HCT116 (cell line): ENCODE data around the gene RNF212. TPM values are rescaled to one million over a fixed set of nuclear protein-coding genes. Genes with fewer than 3 reads are reported as not detected.

Experiments
- ATAC-seq: fragments of 200-7000 bp; cut with Tn5 transposase; 2 replicates; pipeline ENCODE4 v1.9.1; 2020; ENCODE audit warnings: mild to moderate bottlenecking, moderate library complexity
- BruUV-seq: library from RNA; stranded (reverse); fragments of 400-500 nt; replicated peaks from 2 replicates; lab custom pipeline; 2021; lab: Mats Ljungman, UMichigan
- CTCF ChIA-PET: fragments of 300-600 bp; sonication (Branson Sonifier 250); formaldehyde crosslinking; loops from one replicate; lab custom pipeline; 2021; ENCODE audit warnings: antibody characterized with exemption; lab: Charles Lee
- POLR2A ChIA-PET: fragments of 300-600, 350-600 bp; sonication (Branson Sonifier 250); formaldehyde crosslinking; loops from one replicate; lab custom pipeline; 2021; ENCODE audit warnings: antibody characterized with exemption; lab: Charles Lee
- RAD21 ChIA-PET, 2 experiments: fragments of 300-600 bp; sonication (Branson Sonifier 250); formaldehyde crosslinking; loops; one replicate each; lab custom pipeline; 2023; ENCODE audit warnings: low total read pairs in 2 of 2; ENCODE audit not compliant: uncharacterized antibody in 2 of 2, unreplicated experiment in 2 of 2, low non-redundant PET in 1 of 2; lab: Charles Lee
- DNase-seq: peaks from one replicate; pipeline ENCODE4 v3.0.0-alpha.2; 2010; ENCODE audit warnings: low read depth, low spot score
- H2AFZ ChIP-seq: fragments of 200-600 bp; shearing (Covaris generic), sonication (generic); 2 replicates; pipeline ENCODE4 v1.6.1; 2017; ENCODE audit warnings: low read depth, mixed run types, mixed read lengths, antibody characterized with exemption, low read length; ENCODE audit not compliant: poor library complexity, severe bottlenecking
- H3K27ac ChIP-seq: 2 replicates; pipeline ENCODE4 v1.5.1; 2012; ENCODE audit warnings: low read depth, low read length
- H3K27me3 ChIP-seq: fragments of 200-600 bp; sonication (generic); 2 replicates; pipeline ENCODE4 v1.6.1; 2016; ENCODE audit warnings: mixed run types, low read length, mixed read lengths; ENCODE audit not compliant: insufficient read depth
- H3K36me3 ChIP-seq, 2 experiments: fragments of 200-500 bp in 1 of 2; fragments of 200-600 bp in 1 of 2; sonication (Bioruptor generic) in 1 of 2; sonication (generic) in 1 of 2; 2 replicates each; pipeline versions ENCODE4 v1.5.1 to v1.6.1; 2014 to 2016; ENCODE audit warnings: low read length in 2 of 2, inconsistent platforms in 1 of 2, mixed read lengths in 1 of 2, mixed run types in 1 of 2; ENCODE audit not compliant: insufficient read depth in 2 of 2, control insufficient read depth in 1 of 2
- H3K4me1 ChIP-seq, 2 experiments: fragments of 200-600 bp in 1 of 2; sonication (generic) in 1 of 2; 2 replicates each; pipeline versions ENCODE4 v1.5.1 to v1.6.1; 2012 to 2017; ENCODE audit warnings: low read length in 2 of 2, inconsistent platforms in 1 of 2, mild to moderate bottlenecking in 1 of 2, mixed read lengths in 1 of 2, mixed run types in 1 of 2, moderate library complexity in 1 of 2; ENCODE audit not compliant: insufficient read depth in 2 of 2, control insufficient read depth in 1 of 2
- H3K4me2 ChIP-seq: fragments of 200-600 bp; sonication (generic); 2 replicates; pipeline ENCODE4 v1.6.1; 2017; ENCODE audit warnings: mixed run types, low read length, mixed read lengths
- H3K4me3 ChIP-seq, 2 experiments: fragments of 200-600 bp in 1 of 2; sonication (generic) in 1 of 2; replicated peaks in 1 of 2; 2 replicates each; pipeline ENCODE4 v1.5.1; 2011 to 2016; ENCODE audit warnings: low read length in 2 of 2, control low read depth in 1 of 2, low read depth in 1 of 2, mild to moderate bottlenecking in 1 of 2, mixed read lengths in 1 of 2, mixed run types in 1 of 2
- H3K79me2 ChIP-seq: fragments of 200-600 bp; sonication (generic); 2 replicates; pipeline ENCODE4 v1.6.1; 2017; ENCODE audit warnings: mild to moderate bottlenecking, mixed run types, low read length, moderate library complexity, mixed read lengths; ENCODE audit not compliant: insufficient read depth
- H3K9ac ChIP-seq: fragments of 200-600 bp; sonication (generic); 2 replicates; pipeline ENCODE4 v1.6.1; 2016; ENCODE audit warnings: low read length, mixed read lengths
- H3K9me2 ChIP-seq: fragments of 200-600 bp; sonication (generic), shearing (Covaris generic); 2 replicates; pipeline ENCODE4 v1.6.1; 2017; ENCODE audit warnings: mixed run types, mild to moderate bottlenecking, moderate library complexity; ENCODE audit not compliant: insufficient read depth
- H3K9me3 ChIP-seq, 2 experiments: fragments of 200-500 bp in 1 of 2; fragments of 200-600 bp in 1 of 2; sonication (Bioruptor generic) in 1 of 2; sonication (generic) in 1 of 2; 2 replicates each; pipeline ENCODE4 v1.6.1; 2014 to 2017; ENCODE audit warnings: low read length in 2 of 2, mixed read lengths in 2 of 2, inconsistent platforms in 1 of 2, low read depth in 1 of 2, mild to moderate bottlenecking in 1 of 2, mixed run types in 1 of 2, moderate library complexity in 1 of 2; ENCODE audit not compliant: control insufficient read depth in 1 of 2, insufficient read depth in 1 of 2
- H4K20me1 ChIP-seq: fragments of 200-600 bp; sonication (generic), shearing (Covaris generic); 2 replicates; pipeline ENCODE4 v1.6.1; 2017; ENCODE audit warnings: mixed run types, mild to moderate bottlenecking, moderate library complexity; ENCODE audit not compliant: insufficient read depth
- ATF3 ChIP-seq: IDR thresholded peaks from 2 replicates; pipeline ENCODE4 v1.6.1; 2012
- CEBPB ChIP-seq: IDR thresholded peaks from 2 replicates; pipeline ENCODE4 v1.6.1; 2012; ENCODE audit warnings: low read depth
- CTCF ChIP-seq, 3 experiments: fragments of 200-600 bp in 1 of 3; sonication (generic) in 1 of 3; IDR thresholded peaks in 2 of 3; conservative IDR thresholded peaks in 1 of 3; 2 replicates each; pipeline ENCODE4 v1.5.1; 2012 to 2017; ENCODE audit warnings: low read depth in 2 of 3, low read length in 2 of 3, antibody characterized with exemption in 1 of 3, borderline replicate concordance in 1 of 3, control low read depth in 1 of 3, mild to moderate bottlenecking in 1 of 3, mixed read lengths in 1 of 3, mixed run types in 1 of 3, moderate library complexity in 1 of 3; ENCODE audit not compliant: insufficient read depth in 1 of 3
- EZH2 ChIP-seq: fragments of 200-600 bp; sonication (generic); IDR thresholded peaks from 2 replicates; pipeline ENCODE4 v1.6.1; 2017; ENCODE audit warnings: antibody characterized with exemption, mixed run types
- EZH2phosphoT487 ChIP-seq: fragments of 200-600 bp; IDR thresholded peaks from 2 replicates; pipeline ENCODE4 v1.6.1; 2018; ENCODE audit warnings: antibody characterized with exemption, borderline replicate concordance
- JUND ChIP-seq: IDR thresholded peaks from 2 replicates; pipeline ENCODE4 v1.6.1; 2012
- MAX ChIP-seq: IDR thresholded peaks from 2 replicates; pipeline ENCODE4 v1.6.1; 2012
- POLR2A ChIP-seq: IDR thresholded peaks from 2 replicates; pipeline ENCODE4 v1.7.0; 2011; ENCODE audit warnings: borderline replicate concordance; ENCODE audit not compliant: insufficient read depth, insufficient read length; ENCODE audit errors: extremely low read depth
- POLR2AphosphoS5 ChIP-seq: IDR thresholded peaks from 2 replicates; pipeline ENCODE4 v1.6.1; 2011; ENCODE audit warnings: mild to moderate bottlenecking, low read depth, low read length, moderate library complexity
- RAD21 ChIP-seq: IDR thresholded peaks from 2 replicates; pipeline ENCODE4 v1.6.1; 2012; ENCODE audit warnings: low read depth, mild to moderate bottlenecking
- REST ChIP-seq: IDR thresholded peaks from 2 replicates; pipeline ENCODE4 v1.6.1; 2012; ENCODE audit warnings: low read depth
- TCF7L2 ChIP-seq: IDR thresholded peaks from 2 replicates; pipeline ENCODE4 v1.7.0; 2011; ENCODE audit warnings: borderline replicate concordance, inconsistent platforms; ENCODE audit not compliant: insufficient read depth, insufficient read length; ENCODE audit errors: extremely low read depth
- YY1 ChIP-seq: IDR thresholded peaks from 2 replicates; pipeline ENCODE4 v1.6.1; 2011; ENCODE audit warnings: low read length, low read depth, moderate library complexity, mild to moderate bottlenecking; ENCODE audit not compliant: insufficient replicate concordance; ENCODE audit errors: extremely low read depth
- ZFX ChIP-seq: fragments of 450-650 bp; IDR thresholded peaks from 2 replicates; pipeline ENCODE4 v1.6.1; 2017
- ZNF274 ChIP-seq: fragments of 200-500 bp; sonication (Bioruptor generic); IDR thresholded peaks from 2 replicates; pipeline ENCODE4 v1.6.1; 2014; ENCODE audit warnings: mild to moderate bottlenecking, low read depth, low read length, inconsistent platforms
- intact Hi-C: fragments of 100-400 bp; cut with micrococcal nuclease; formaldehyde crosslinking; loops from 2 replicates; pipeline ENCODE4 v1.10.0; 2022
- total RNA-seq: library from RNA; stranded (reverse); gene quantifications from one replicate; pipeline ENCODE4 v1.2.1, GENCODE V29; 2021; ENCODE audit not compliant: unreplicated experiment

RNF212 gene
- total RNA-seq, 1 experiment from 2014 or later = not detected

- no peak overlapping the region for H2AFZ ChIP-seq
- H3K9ac ChIP-seq = no peak overlapping the region
- no peak overlapping the region; the same call in 1 of the 2 replicates for H3K27ac ChIP-seq
- no peak overlapping the region for H3K4me3 ChIP-seq
- ChIA-PET CTCF (no interaction called here), POLR2A (no interaction called here), RAD21 (no interaction called here)
- no peak for ATAC-seq
- no TSS peak for BruUV-seq
- no peaks in the 10 kb centered on the region for H3K9me2 ChIP-seq
- no peaks in the 10 kb centered on the region for H3K27me3 ChIP-seq
- intact Hi-C loops = no loop called here
- TF ChIP-seq MAX (no peak), TCF7L2 (no peak), ATF3 (no peak), YY1 (no peak), POLR2AphosphoS5 (no peak), RAD21 (no peak), ZFX (no peak), POLR2A (no peak), CTCF (IDR thresholded peaks at IDR 0.05 in 2 of 3, conservative IDR thresholded peaks at IDR 0.05 in 1 of 3; ENCODE audit: borderline replicate concordance in 1 of 3, insufficient read depth in 1 of 3, low read depth in 2 of 3, low read length in 2 of 3) (no peak), JUND (no peak), REST (no peak), ZNF274 (no peak), CEBPB (no peak), EZH2phosphoT487 (no peak), EZH2 (no peak)
- no peaks in the 10 kb centered on the region for H4K20me1 ChIP-seq
- no peak overlapping the region for H3K4me2 ChIP-seq
- no peaks in the 10 kb centered on the region for H3K9me3 ChIP-seq
- H3K4me1 ChIP-seq = peaks cover 20 to 29% of the 10 kb centered on the region in 2 experiments
- DNase-seq = no peak
- H3K79me2 ChIP-seq = no peaks in the 10 kb centered on the region
- no peaks in the 10 kb centered on the region for H3K36me3 ChIP-seq
These were observed 77.9 kb downstream of the RNF212 start for GRCh38 chr4:1035510-1035909.
